Measurements from ENCODE around the gene ADAMTS14. TPM values are rescaled to one million over a fixed set of nuclear protein-coding genes. Genes with fewer than 3 reads are reported as not detected.
"Not testable (repeated sequence)": the region's sequence is repeated elsewhere in the genome, so short reads cannot be mapped to it uniquely, and the experiment has no call there.

ADAMTS14 gene
- total RNA-seq, 1 donor from 2014 or later = 0.19 TPM

GRCh38 chr10:70634011-70634410 is 38.3 kb upstream of the ADAMTS14 start:
- peaks cover 7% of the 10 kb centered on the region for H3K27me3 Mint-ChIP-seq (ENCODE audit: low read depth)
- no peak overlapping the region for H3K27ac Mint-ChIP-seq (ENCODE audit: unreplicated experiment)
- no peak for TF ChIP-seq CTCF (conservative IDR thresholded peaks at IDR 0.05)
- H3K9me3 Mint-ChIP-seq = no peaks in the 10 kb centered on the region
- DNase-seq (ENCODE audit: low read depth, low spot score) = no peak
- no peaks in the 10 kb centered on the region for H3K36me3 Mint-ChIP-seq (ENCODE audit: low read depth)
- H3K4me1 Mint-ChIP-seq = no peaks in the 10 kb centered on the region
- no peak overlapping the region for H3K4me3 Mint-ChIP-seq

DNA sequence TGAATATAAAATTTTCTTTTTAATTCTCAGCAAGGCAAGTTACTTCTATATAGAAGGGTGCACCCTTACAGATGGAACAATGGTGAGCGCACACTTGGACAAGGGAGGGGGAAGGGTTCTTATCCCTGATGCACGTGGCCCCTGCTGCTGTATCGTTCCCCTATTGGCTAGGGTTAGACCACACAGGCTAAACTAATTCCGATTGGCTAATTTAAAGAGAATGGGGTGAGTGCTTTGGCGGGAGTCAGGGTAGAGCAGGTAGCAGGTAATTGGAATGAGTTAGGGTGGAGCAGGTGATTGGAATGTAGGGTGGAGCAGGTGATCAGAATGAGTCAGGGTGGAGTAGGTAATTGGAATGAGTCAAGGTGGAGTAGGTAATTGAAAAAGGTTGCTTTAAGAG is 37.8 kb upstream of the ADAMTS14 start:
- not testable (repeated sequence) for H3K4me3 Mint-ChIP-seq; H3K27me3 Mint-ChIP-seq (ENCODE audit: low read depth); H3K9me3 Mint-ChIP-seq; DNase-seq (ENCODE audit: low read depth, low spot score); H3K36me3 Mint-ChIP-seq (ENCODE audit: low read depth); H3K27ac Mint-ChIP-seq (ENCODE audit: unreplicated experiment); H3K4me1 Mint-ChIP-seq

GRCh38 chr10:70639640-70640383 is 32.5 kb upstream of the ADAMTS14 start:
- H3K4me3 Mint-ChIP-seq; H3K4me1 Mint-ChIP-seq; H3K36me3 Mint-ChIP-seq (ENCODE audit: low read depth); H3K27me3 Mint-ChIP-seq (ENCODE audit: low read depth); H3K9me3 Mint-ChIP-seq; H3K27ac Mint-ChIP-seq (ENCODE audit: unreplicated experiment); DNase-seq (ENCODE audit: low read depth, low spot score): not testable (repeated sequence)

DNA sequence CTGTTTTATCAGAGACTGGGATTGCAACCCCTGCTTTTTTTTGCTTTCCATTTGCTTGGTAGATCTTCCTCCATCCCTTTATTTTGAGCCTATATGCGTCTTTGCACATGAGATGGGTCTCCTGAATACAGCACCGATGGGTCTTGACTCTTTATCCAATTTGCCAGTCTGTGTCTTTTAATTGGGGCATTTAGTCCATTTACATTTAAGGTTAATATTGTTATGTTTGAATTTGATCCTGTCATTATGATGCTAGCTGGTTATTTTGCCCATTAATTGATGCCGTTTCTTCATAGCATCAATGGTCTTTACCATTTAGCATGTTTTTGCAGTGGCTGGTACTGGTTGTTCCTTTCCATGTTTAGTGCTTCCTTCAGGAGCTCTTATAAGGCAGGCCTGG is 29.0 kb upstream of the ADAMTS14 start:
- H3K27me3 Mint-ChIP-seq (ENCODE audit: low read depth); H3K4me3 Mint-ChIP-seq; DNase-seq (ENCODE audit: low read depth, low spot score); H3K36me3 Mint-ChIP-seq (ENCODE audit: low read depth); H3K9me3 Mint-ChIP-seq; H3K27ac Mint-ChIP-seq (ENCODE audit: unreplicated experiment): not testable (repeated sequence)
- H3K4me1 Mint-ChIP-seq = peaks cover 10% of the 10 kb centered on the region

- H3K27me3 Mint-ChIP-seq (ENCODE audit: low read depth) = not testable (repeated sequence)
Measured at GRCh38 chr10:70644959-70645358, 27.3 kb upstream of the ADAMTS14 start.

DNA sequence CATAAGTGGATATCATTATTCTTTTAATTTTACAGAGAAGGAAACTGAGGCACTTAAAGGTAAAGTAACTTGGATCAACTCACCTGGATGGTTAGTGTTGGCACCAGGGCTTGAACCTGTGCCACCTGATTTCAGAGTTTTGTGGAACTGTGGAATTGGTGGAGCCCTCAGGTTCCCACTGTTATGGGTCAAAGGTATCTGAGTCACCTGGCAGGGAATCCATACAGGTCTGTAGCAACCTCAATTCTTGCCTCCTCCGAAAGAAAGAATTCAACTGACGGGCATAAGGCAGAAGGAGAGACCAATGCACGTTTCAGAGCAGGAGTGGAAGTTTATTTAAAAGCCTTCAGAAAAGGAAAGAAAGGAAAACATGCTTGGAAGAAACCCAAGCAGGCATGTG is 25.2 kb upstream of the ADAMTS14 start:
- H3K36me3 Mint-ChIP-seq (ENCODE audit: low read depth) = peaks cover 5% of the 10 kb centered on the region
- peaks cover 3% of the 10 kb centered on the region for H3K27me3 Mint-ChIP-seq (ENCODE audit: low read depth)
- H3K9me3 Mint-ChIP-seq = peaks cover 21% of the 10 kb centered on the region
- H3K4me3 Mint-ChIP-seq = no peak overlapping the region
- H3K4me1 Mint-ChIP-seq = peaks cover 10% of the 10 kb centered on the region
- no peak overlapping the region for H3K27ac Mint-ChIP-seq (ENCODE audit: unreplicated experiment)
- DNase-seq (ENCODE audit: low read depth, low spot score) = no peak
- no peak for TF ChIP-seq CTCF (conservative IDR thresholded peaks at IDR 0.05)

More at GRCh38 chr10:70644959-70645358, 27.3 kb upstream of the ADAMTS14 start:
- H3K36me3 Mint-ChIP-seq (ENCODE audit: low read depth); DNase-seq (ENCODE audit: low read depth, low spot score); H3K27ac Mint-ChIP-seq (ENCODE audit: unreplicated experiment); H3K4me3 Mint-ChIP-seq: not testable (repeated sequence)
- Mint-ChIP-seq H3K4me1 (peaks cover 10% of the 10 kb centered on the region), H3K9me3 (peaks cover 11% of the 10 kb centered on the region)

DNA sequence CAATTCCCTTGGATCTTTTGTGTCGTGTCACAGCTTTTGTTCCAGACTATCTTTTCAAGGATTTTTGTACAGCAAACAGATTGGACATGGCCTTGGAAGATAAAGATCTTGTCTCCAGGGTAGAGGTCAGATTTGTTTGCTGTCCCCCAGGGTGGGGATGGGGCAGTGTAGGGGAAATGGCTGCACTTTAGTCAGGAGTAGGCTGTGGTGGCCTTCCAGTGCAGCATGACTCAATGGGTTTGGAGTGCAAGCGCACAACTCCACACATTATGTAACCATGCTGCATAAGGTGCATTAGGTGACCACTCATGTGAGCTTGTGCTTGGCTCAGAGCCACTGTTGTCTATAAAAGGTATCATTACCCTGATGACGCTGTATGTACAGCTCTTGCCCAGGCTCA is 23.9 kb upstream of the ADAMTS14 start:
- peaks cover 10% of the 10 kb centered on the region for H3K4me1 Mint-ChIP-seq
- H3K36me3 Mint-ChIP-seq (ENCODE audit: low read depth) = peaks cover 8% of the 10 kb centered on the region
- no peaks in the 10 kb centered on the region for H3K27me3 Mint-ChIP-seq (ENCODE audit: low read depth)
- H3K4me3 Mint-ChIP-seq = no peak overlapping the region
- no peak for DNase-seq (ENCODE audit: low read depth, low spot score)
- no peak overlapping the region for H3K27ac Mint-ChIP-seq (ENCODE audit: unreplicated experiment)
- peaks cover 21% of the 10 kb centered on the region for H3K9me3 Mint-ChIP-seq
- no peak for TF ChIP-seq CTCF (conservative IDR thresholded peaks at IDR 0.05)

All from neural crest cell (in vitro differentiated cells).